Heart left ventricle (tissue), 16 donors: Measurements from ENCODE around the gene PBLD. TPM values are rescaled to one million over a fixed set of nuclear protein-coding genes. Genes with fewer than 3 reads are reported as not detected.

Experiments
- ATAC-seq, 4 donors: fragments of 200-7000 bp; cut with Tn5 transposase; one replicate each; pipeline ENCODE4 v1.9.1; 2020 to 2022; ENCODE audit warnings: moderate library complexity in 4 of 4, mild to moderate bottlenecking in 3 of 4, moderate number of reproducible peaks in 1 of 4
- DNase-seq, 5 donors: peaks; one replicate each; pipeline ENCODE4 v3.0.0-alpha.2; 2020
- H3K27ac ChIP-seq, 12 donors: fragments of 200-600 bp; sonication (generic) in 4 of 12; one replicate each; pipeline versions ENCODE4 v1.5.0 to v1.8.0; 2016 to 2022; ENCODE audit warnings: mild to moderate bottlenecking in 2 of 12
- H3K27me3 ChIP-seq, 9 donors: fragments of 200-600 bp; sonication (generic) in 2 of 9; one replicate each; pipeline versions ENCODE4 v1.5.1 to v1.8.0; 2016 to 2022; ENCODE audit warnings: mild to moderate bottlenecking in 3 of 9
- H3K36me3 ChIP-seq, 9 donors: fragments of 200-600 bp; sonication (generic) in 2 of 9; one replicate each; pipeline versions ENCODE4 v1.5.0 to v1.8.0; 2018 to 2022; ENCODE audit warnings: mild to moderate bottlenecking in 2 of 9
- H3K4me1 ChIP-seq, 12 donors: fragments of 200-600 bp; sonication (generic) in 4 of 12; one replicate each; pipeline versions ENCODE4 v1.5.0 to v1.8.0; 2016 to 2022; ENCODE audit warnings: mild to moderate bottlenecking in 3 of 12
- H3K4me3 ChIP-seq, 12 donors: fragments of 200-600 bp; sonication (generic) in 4 of 12; one replicate each; pipeline versions ENCODE4 v1.5.0 to v1.8.0; 2017 to 2022; ENCODE audit warnings: mild to moderate bottlenecking in 9 of 12, moderate library complexity in 4 of 12
- H3K9me3 ChIP-seq, 12 donors: fragments of 200-600 bp; sonication (generic) in 4 of 12; one replicate each; pipeline versions ENCODE4 v1.5.0 to v1.8.0; 2016 to 2022; ENCODE audit warnings: mild to moderate bottlenecking in 1 of 12
- CTCF ChIP-seq, 12 donors: fragments of 200-600 bp; sonication (generic) in 4 of 12; IDR thresholded peaks; one replicate each; pipeline versions ENCODE4 v1.5.0 to v1.8.0; 2018 to 2022; ENCODE audit warnings: antibody characterized with exemption in 12 of 12, mild to moderate bottlenecking in 5 of 12
- POLR2A ChIP-seq, 2 donors: fragments of 450-650 bp; IDR thresholded peaks; one replicate each; pipeline ENCODE4 v1.6.1; 2017; ENCODE audit warnings: antibody characterized with exemption in 2 of 2, mild to moderate bottlenecking in 2 of 2, moderate library complexity in 2 of 2
- WGBS, 4 donors: extraction: QIAGEN DNeasy Blood & Tissue Kit in 2 of 4; methylation state at CpG; one replicate each; pipeline versions ENCODE4 v1.1.5 to v1.1.7; 2013 to 2018; 5-methylcytosine and 5-hydroxymethylcytosine counted together
- intact Hi-C, 10 donors: fragments of 100-400 bp; cut with DNase I; formaldehyde crosslinking; loops; one replicate each; pipeline versions ENCODE4 v1.11.1 to v1.14.2; 2022
- polyA plus RNA-seq, 2 donors: library from polyadenylated mRNA; stranded (reverse); fragments of 200-250 nt; gene quantifications; one replicate each; pipeline ENCODE4 v1.2.3, GENCODE V29; 2013
- total RNA-seq, 9 donors: library from RNA; depleted of rRNA in 2 of 9; stranded (reverse); fragments of >200 nt in 2 of 9; fragmentation: NEBNext Ultra II Directional in 3 of 9; extraction: Animal tissue kit (Norgen Biotek cat#: 25700) in 3 of 9; gene quantifications; one replicate each; pipeline versions ENCODE4 v1.1.0 to v1.2.4, GENCODE V29; 2016 to 2023
- donor health status: ischemic (EF 13 %, LVEDD 7.1; RV severe dilation, severe dysfunction).
- donor health status: healthy with polysubstance abuse.
- donor health status: DM: no; HTN: yes; CAD: no.
- donor health status: DM: no; HTN: no; CAD: no.
- donor health status: ischemic (EF 25% LVEDD 6.9; RV normal size, moderate dysfunction).
- donor health status: ischemic (EF 25% LVEDD 5.7; RV mildly dilated, moderate dysfunction).
- donor health status: healthy.
- donor health status: DM: yes; HTN: yes; CAD: no.
- donor health status: ischemic (EF 35%, LVEDD 5.7; RV mildly dilated, moderate dysfunction).
- donor health status: nonischemic (EF 11% LVEDD 7.7; RV severe dilation, severe dysfunction).
- donor health status: DM: yes; HTN: yes; CAD: no.
- donor health status: PGD.
- donor health status: ischemic (EF 29% LVEDD 5.4; RV normal size, mild dysfunction).
- donor health status: nonischemic (EF 23%, LVEDD 6.1; RV moderate dilation, normal function).

The PBLD gene
- total and polyA plus RNA-seq, 11 donors: 1.4 to 9.4 (median 5.7) TPM

DNA sequence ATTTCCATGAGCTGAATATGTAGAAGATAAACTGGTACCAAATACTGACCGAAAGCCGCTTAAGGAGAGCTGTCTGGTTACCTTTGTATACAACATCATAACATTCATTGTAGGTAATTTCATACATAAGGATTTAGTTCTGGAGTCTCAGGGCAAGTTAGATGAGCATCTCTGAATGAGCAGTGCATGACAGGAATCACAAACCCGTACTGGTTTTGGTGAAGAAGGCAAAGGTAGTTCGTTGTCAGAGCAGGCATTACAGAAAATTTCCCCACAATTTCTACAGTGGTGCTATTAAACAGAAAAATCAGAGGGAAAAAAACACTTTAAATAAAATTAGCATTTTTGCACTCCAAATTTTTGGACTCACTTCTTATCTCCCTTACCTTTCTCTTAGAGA, 12.9 kb upstream of the PBLD start:
- no peak for TF ChIP-seq CTCF (IDR thresholded peaks at IDR 0.05)
- no peak for ATAC-seq
- Histone ChIP-seq H3K9me3 (no peaks in the 10 kb centered on the region), H3K4me3 (no peak overlapping the region), H3K4me1 (peaks cover 0 to 3% (median 0%) of the 10 kb centered on the region in 12 donors), H3K36me3 (peaks cover 0 to 97% (median 79%) of the 10 kb centered on the region in 9 donors), H3K27ac (no peak overlapping the region), H3K27me3 (no peaks in the 10 kb centered on the region)
- no peak for DNase-seq
- intact Hi-C loops: loop anchor here in 3 of 10 donors (5.0 to 10.0 kb wide), 3 partner anchors 49 to 133 kb away; no protein-coding TSS in a partner anchor
- WGBS, 4 donors: 80 to 95% (median 91%) methylated on average over 4 of the region's 4 CpGs

- intact Hi-C loops: loop anchor here in 2 of 10 donors (10.0 kb wide), 1 partner anchor 52 kb away; no protein-coding TSS in a partner anchor
- Histone ChIP-seq H3K4me1 (peaks cover 0 to 12% (median 7%) of the 10 kb centered on the region in 12 donors), H3K9me3 (no peaks in the 10 kb centered on the region)
Measured at GRCh38 chr10:68342909-68343516, 10.3 kb upstream of the PBLD start.

GRCh38 chr10:68340358-68341080, 7.8 kb upstream of the PBLD start:
- peaks cover 0 to 37% (median 31%) of the 10 kb centered on the region in 12 donors for H3K4me1 ChIP-seq
- DNase-seq (no peak), ATAC-seq (no peak)
- no peaks in the 10 kb centered on the region for H3K9me3 ChIP-seq
- no peaks in the 10 kb centered on the region for H3K27me3 ChIP-seq
- intact Hi-C loops: loop anchor here in 2 of 10 donors (10.0 kb wide), 1 partner anchor 54 kb away; no protein-coding TSS in a partner anchor
- H3K27ac ChIP-seq: no peak overlapping the region
- no peak for TF ChIP-seq CTCF (IDR thresholded peaks at IDR 0.05)
- no peak for TF ChIP-seq POLR2A (IDR thresholded peaks at IDR 0.05)
- 90 to 95% (median 93%) methylated on average over 8 of the region's 8 CpGs for WGBS, 4 donors
- peaks cover 0 to 83% (median 76%) of the 10 kb centered on the region in 9 donors for H3K36me3 ChIP-seq
- no peak overlapping the region for H3K4me3 ChIP-seq

More at GRCh38 chr10:68342909-68343516, 10.3 kb upstream of the PBLD start:
- Histone ChIP-seq H3K27ac (no peak overlapping the region), H3K36me3 (peaks cover 0 to 100% (median 88%) of the 10 kb centered on the region in 9 donors), H3K27me3 (no peaks in the 10 kb centered on the region), H3K4me3 (no peak overlapping the region)
- no peak for ATAC-seq
- TF ChIP-seq POLR2A (IDR thresholded peaks at IDR 0.05) (no peak), CTCF (IDR thresholded peaks at IDR 0.05) (no peak)
- 85 to 92% (median 90%) methylated on average over 3 of the region's 3 CpGs for WGBS, 4 donors
- no peak for DNase-seq

DNA sequence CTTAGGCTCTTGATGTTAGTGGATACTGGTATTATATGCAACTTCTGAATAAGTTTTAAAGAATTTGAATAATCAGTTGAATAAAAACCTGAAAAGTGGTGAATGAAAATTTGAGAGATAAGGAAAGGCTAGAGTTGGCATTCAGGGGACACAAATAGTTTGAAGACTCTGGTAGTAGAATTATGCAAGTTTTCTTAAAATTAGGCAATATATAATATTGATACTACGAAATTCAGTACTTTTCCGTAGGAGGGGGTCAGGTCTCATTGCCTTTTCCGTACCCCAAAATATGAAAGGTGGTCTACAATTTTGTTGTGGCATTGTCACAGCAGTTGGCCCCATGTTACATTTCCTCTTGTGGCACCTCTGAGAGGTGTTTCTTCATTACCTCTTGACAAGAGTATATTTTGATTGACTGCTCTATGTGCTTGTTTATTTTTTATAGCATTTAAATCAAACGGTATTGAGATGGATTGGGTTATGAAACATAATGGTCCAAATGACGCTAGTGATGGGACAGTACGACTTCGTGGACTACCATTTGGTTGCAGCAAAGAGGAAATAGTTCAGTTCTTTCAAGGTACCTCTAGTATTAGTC, 4.1 kb upstream of the PBLD start:
- WGBS, 4 donors: 67 to 73% (median 70%) methylated on average over 7 of the region's 7 CpGs
- no peak for DNase-seq
- ATAC-seq: no peak
- Histone ChIP-seq H3K4me3 (peak overlapping the region in 4 of 12 donors; percentile 3 to 96 (median 16)), H3K4me1 (peaks cover 5 to 59% (median 49%) of the 10 kb centered on the region in 12 donors), H3K27ac (no peak overlapping the region), H3K27me3 (no peaks in the 10 kb centered on the region), H3K36me3 (peaks cover 0 to 46% (median 39%) of the 10 kb centered on the region in 9 donors), H3K9me3 (no peaks in the 10 kb centered on the region)
- intact Hi-C loops: loop anchor here in 6 of 10 donors (10.0 kb wide), 3 partner anchors 262 to 452 kb away; partner anchors contain the start of genes HERC4 (in 5 of the 6), SIRT1 (in 2 of the 6) and CCAR1 (in 1 of the 6)
- TF ChIP-seq CTCF (IDR thresholded peaks at IDR 0.05): no peak
- no peak for TF ChIP-seq POLR2A (IDR thresholded peaks at IDR 0.05)
